ENCODE data around the gene TMED1.

TMED1 gene

GRCh38 chr19:10805065-10805757, 30.8 kb downstream of the TMED1 start:
- H3K4me3 ChIP-seq (ENCODE audit: low read length): no peak overlapping the region
- TF ChIP-seq CTCF (conservative IDR thresholded peaks at IDR 0.05; ENCODE audit: low read length): no peak
- no peak for DNase-seq (ENCODE audit: low read depth)

GRCh38 chr19:10803252-10803651, 32.8 kb downstream of the TMED1 start:
- H3K4me3 ChIP-seq (ENCODE audit: low read length): no peak overlapping the region
- no peak for TF ChIP-seq CTCF (conservative IDR thresholded peaks at IDR 0.05; ENCODE audit: low read length)
- no peak for DNase-seq (ENCODE audit: low read depth)

DNA sequence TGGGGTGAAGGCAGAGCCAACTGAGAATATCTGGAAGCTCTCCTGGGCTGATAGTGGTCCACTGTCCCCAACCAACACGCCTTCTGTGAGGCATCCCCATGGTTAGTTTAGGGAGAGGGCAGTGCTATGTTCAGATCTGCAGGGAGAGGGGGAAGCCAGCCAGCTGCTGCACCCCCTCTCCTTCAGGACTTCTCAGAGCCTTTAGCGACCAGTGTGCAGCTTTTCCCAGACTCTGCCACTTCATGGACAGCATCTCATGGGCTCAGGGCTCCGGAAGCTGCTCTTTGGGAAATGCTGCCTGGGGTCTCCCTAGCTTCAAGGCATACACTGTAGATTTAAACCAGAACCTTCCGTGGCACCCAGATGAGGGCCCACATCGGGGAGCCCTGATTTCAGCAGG, 33.5 kb downstream of the TMED1 start:
- DNase-seq (ENCODE audit: low read depth): no peak
- no peak overlapping the region for H3K4me3 ChIP-seq (ENCODE audit: low read length)
- no peak for TF ChIP-seq CTCF (conservative IDR thresholded peaks at IDR 0.05; ENCODE audit: low read length)

DNA sequence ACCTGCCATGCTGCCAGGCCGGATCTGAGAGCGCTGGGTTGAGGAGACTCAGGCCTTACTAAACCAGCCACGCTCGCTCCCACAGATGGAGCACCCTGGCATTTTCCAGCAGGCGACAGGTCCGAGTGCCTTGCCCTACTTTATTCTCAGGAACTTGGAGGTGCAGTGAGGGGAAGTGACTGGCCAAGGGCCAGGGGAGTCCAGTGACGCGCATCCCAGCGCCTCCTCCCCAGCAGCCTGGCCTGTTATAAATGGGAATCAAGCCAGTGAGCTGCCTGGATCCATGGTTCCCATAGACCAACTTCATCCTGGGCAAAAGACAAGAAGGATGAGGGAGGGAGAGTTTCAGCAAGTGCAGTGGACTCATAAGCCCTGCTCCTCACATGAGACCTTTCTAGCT, 35.5 kb downstream of the TMED1 start:
- DNase-seq (ENCODE audit: low read depth): no peak
- TF ChIP-seq CTCF (conservative IDR thresholded peaks at IDR 0.05; ENCODE audit: low read length): no peak
- no peak overlapping the region for H3K4me3 ChIP-seq (ENCODE audit: low read length)

- no peak overlapping the region for H3K4me3 ChIP-seq (ENCODE audit: low read length)
- no peak for TF ChIP-seq CTCF (conservative IDR thresholded peaks at IDR 0.05; ENCODE audit: low read length)
- DNase-seq (ENCODE audit: low read depth): no peak
Observed at GRCh38 chr19:10797541-10798256, 38.3 kb downstream of the TMED1 start.

DNA sequence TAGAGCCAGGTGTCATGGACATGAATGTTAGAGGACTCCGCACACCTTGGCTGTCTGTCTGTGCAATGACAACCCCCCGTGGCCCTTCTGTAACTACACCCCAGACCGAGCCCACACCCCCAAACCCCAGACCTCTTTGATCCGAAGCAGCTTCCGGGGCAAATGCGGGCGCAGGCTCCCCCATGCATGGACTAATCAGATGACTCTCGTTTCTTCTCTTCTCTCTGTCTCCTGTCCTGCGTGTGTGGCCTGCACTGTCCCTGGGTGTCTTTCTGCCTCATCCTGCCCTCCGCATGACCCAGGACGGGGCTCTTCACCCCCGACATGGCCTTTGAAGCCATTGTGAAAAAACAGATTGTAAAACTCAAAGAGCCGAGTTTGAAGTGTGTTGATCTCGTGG, 38.9 kb downstream of the TMED1 start:
- no peak for TF ChIP-seq CTCF (conservative IDR thresholded peaks at IDR 0.05; ENCODE audit: low read length)
- H3K4me3 ChIP-seq (ENCODE audit: low read length): no peak overlapping the region
- DNase-seq (ENCODE audit: low read depth): no peak

DNA sequence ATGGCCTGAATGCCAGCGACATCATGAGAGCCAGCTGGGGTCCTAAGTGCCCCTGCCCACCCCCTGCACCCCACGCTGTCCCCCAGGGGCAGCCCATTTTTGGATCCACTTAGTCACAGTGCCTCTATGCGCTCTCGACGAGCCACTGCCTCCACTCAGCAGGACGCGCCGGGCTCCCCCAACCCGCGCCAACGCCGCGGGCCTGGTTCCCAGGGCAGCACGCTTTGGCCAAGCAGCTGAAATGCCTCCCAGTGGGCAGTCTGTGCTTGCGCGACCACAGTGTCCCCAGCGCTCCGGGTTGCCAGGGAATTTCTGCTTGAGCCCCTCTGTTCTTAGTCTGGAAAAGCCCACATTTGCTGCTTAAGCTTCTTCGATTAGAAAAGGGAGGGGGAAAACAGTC, 39.4 kb downstream of the TMED1 start:
- H3K4me3 ChIP-seq (ENCODE audit: low read length): no peak overlapping the region
- no peak for DNase-seq (ENCODE audit: low read depth)
- TF ChIP-seq CTCF (conservative IDR thresholded peaks at IDR 0.05; ENCODE audit: low read length): no peak

All from AG10803 (cell line).